22Rv1 (cell line): ENCODE measurements around the gene GNL1.

Experiments used
- ZFX ChIP-seq: fragments of 450-650 bp; IDR thresholded peaks from 2 replicates; pipeline ENCODE4 v1.6.1; 2017; ENCODE audit warnings: antibody characterized with exemption, borderline replicate concordance
- TF ChIP-seq, protein P1 (sequence below): fragments of 450-650 bp; IDR thresholded peaks from 2 replicates; pipeline ENCODE4 v1.5.1; 2017; ENCODE audit warnings: mild to moderate bottlenecking

- TF ChIP-seq, protein P1, sequence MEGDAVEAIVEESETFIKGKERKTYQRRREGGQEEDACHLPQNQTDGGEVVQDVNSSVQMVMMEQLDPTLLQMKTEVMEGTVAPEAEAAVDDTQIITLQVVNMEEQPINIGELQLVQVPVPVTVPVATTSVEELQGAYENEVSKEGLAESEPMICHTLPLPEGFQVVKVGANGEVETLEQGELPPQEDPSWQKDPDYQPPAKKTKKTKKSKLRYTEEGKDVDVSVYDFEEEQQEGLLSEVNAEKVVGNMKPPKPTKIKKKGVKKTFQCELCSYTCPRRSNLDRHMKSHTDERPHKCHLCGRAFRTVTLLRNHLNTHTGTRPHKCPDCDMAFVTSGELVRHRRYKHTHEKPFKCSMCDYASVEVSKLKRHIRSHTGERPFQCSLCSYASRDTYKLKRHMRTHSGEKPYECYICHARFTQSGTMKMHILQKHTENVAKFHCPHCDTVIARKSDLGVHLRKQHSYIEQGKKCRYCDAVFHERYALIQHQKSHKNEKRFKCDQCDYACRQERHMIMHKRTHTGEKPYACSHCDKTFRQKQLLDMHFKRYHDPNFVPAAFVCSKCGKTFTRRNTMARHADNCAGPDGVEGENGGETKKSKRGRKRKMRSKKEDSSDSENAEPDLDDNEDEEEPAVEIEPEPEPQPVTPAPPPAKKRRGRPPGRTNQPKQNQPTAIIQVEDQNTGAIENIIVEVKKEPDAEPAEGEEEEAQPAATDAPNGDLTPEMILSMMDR = no peak
- TF ChIP-seq ZFX = no peak
These were observed 7.9 kb downstream of the GNL1 start for GRCh38 chr6:30548375-30548774.
